ENCODE data around the gene LRP10. TPM values are rescaled to one million over a fixed set of nuclear protein-coding genes. Genes with fewer than 3 reads are reported as not detected.

LRP10 gene
- total RNA-seq, 1 donor from 2014 or later = 113 TPM

GRCh38 chr14:22915886-22916521, 44.5 kb downstream of the LRP10 start:
- no peak for DNase-seq (ENCODE audit: low spot score)

GRCh38 chr14:22918804-22919600, 47.5 kb downstream of the LRP10 start, which contains the start of gene RBM23:
Gene RBM23 (minus strand): TSS chr14:22919149.
- peak; percentile 99 for DNase-seq (ENCODE audit: low spot score)

- no peak for DNase-seq (ENCODE audit: low spot score)
These were observed 48.0 kb downstream of the LRP10 start for GRCh38 chr14:22919601-22919921.

- no peak for DNase-seq (ENCODE audit: low spot score)
These were observed 49.2 kb downstream of the LRP10 start for GRCh38 chr14:22920697-22921096.

GRCh38 chr14:22922294-22922693, 50.8 kb downstream of the LRP10 start:
- DNase-seq (ENCODE audit: low spot score) = no peak

- DNase-seq (ENCODE audit: low spot score) = no peak
These were observed 52.2 kb downstream of the LRP10 start for GRCh38 chr14:22923746-22924145.

- no peak for DNase-seq (ENCODE audit: low spot score)
These were observed 54.0 kb downstream of the LRP10 start for GRCh38 chr14:22925513-22925912.

GRCh38 chr14:22926316-22926715, 54.8 kb downstream of the LRP10 start:
- no peak for DNase-seq (ENCODE audit: low spot score)

- no peak for DNase-seq (ENCODE audit: low spot score)
These were observed 56.9 kb downstream of the LRP10 start for GRCh38 chr14:22928237-22929103.

GRCh38 chr14:22929104-22929960, 57.8 kb downstream of the LRP10 start, which contains the start of gene PRMT5:
Gene PRMT5 (minus strand): TSS chr14:22929376. CDS start chr14:22929361, 15 bp downstream.
- peak; percentile 97 for DNase-seq (ENCODE audit: low spot score)

- no peak for DNase-seq (ENCODE audit: low spot score)
These were observed 58.4 kb downstream of the LRP10 start for GRCh38 chr14:22929961-22930364.

Other genes with a start within 250 kb of the LRP10 start
- not detected for gene OR6J1, start 227.4 kb upstream of the LRP10 start, total RNA-seq
- 77.7 TPM for gene OXA1L, start 105.1 kb upstream of the LRP10 start, total RNA-seq
- gene SLC7A7, start 56.3 kb upstream of the LRP10 start, total RNA-seq = 25.5 TPM
- gene MRPL52, start 41.9 kb upstream of the LRP10 start, total RNA-seq = 54.0 TPM
- 273 TPM for gene MMP14, start 35.2 kb upstream of the LRP10 start, total RNA-seq
- gene REM2, start 11.5 kb downstream of the LRP10 start, total RNA-seq = 0.39 TPM
- 53.8 TPM for gene RBM23, start 47.4 kb downstream of the LRP10 start, total RNA-seq
- 54.8 TPM for gene PRMT5, start 57.6 kb downstream of the LRP10 start, total RNA-seq
- gene HAUS4, start 85.3 kb downstream of the LRP10 start, total RNA-seq = 20.8 TPM
- gene AJUBA, start 110.8 kb downstream of the LRP10 start, total RNA-seq = 6.0 TPM
- gene C14orf93, start 138.4 kb downstream of the LRP10 start, total RNA-seq = 4.9 TPM
- gene PSMB5, start 163.2 kb downstream of the LRP10 start, total RNA-seq = 113 TPM
- gene PSMB11, start 170.5 kb downstream of the LRP10 start, total RNA-seq = not detected
- 2.4 TPM for gene CDH24, start 185.8 kb downstream of the LRP10 start, total RNA-seq
- gene ACIN1, start 223.4 kb downstream of the LRP10 start, total RNA-seq = 137 TPM
- 50.5 TPM for gene C14orf119, start 223.8 kb downstream of the LRP10 start, total RNA-seq
- not detected for gene CIROP, start 233.2 kb downstream of the LRP10 start, total RNA-seq
- not detected for gene CEBPE, start 247.5 kb downstream of the LRP10 start, total RNA-seq

All from mesenteric fat pad (tissue), 1 donor.